DND-41 (cell line): Measurements from ENCODE around the gene TRERF1.

Experiments used
- ATAC-seq: fragments of 200-7000 bp; cut with Tn5 transposase; 3 replicates; pipeline ENCODE4 v1.9.1; 2021; ENCODE audit warnings: low read depth; ENCODE audit not compliant: insufficient read depth
- DNase-seq: peaks from one replicate; pipeline ENCODE4 v3.0.0-alpha.2; 2020
- H2AFZ ChIP-seq: 2 replicates; pipeline ENCODE4 v1.6.0; 2012; ENCODE audit warnings: low read depth, low read length
- H3K27ac ChIP-seq: 2 replicates; pipeline ENCODE4 v1.5.1; 2012; ENCODE audit warnings: low read length, inconsistent platforms
- H3K27me3 ChIP-seq: fragments of 200-600 bp; sonication (generic); 2 replicates; pipeline ENCODE4 v1.6.0; 2012; ENCODE audit warnings: low read length, mild to moderate bottlenecking, inconsistent platforms; ENCODE audit not compliant: insufficient read depth, poor library complexity
- H3K36me3 ChIP-seq: 2 replicates; pipeline ENCODE4 v1.5.1; 2012; ENCODE audit warnings: low read length, inconsistent platforms; ENCODE audit not compliant: insufficient read depth
- H3K4me1 ChIP-seq: 2 replicates; pipeline ENCODE4 v1.5.1; 2012; ENCODE audit warnings: mild to moderate bottlenecking, low read length; ENCODE audit not compliant: insufficient read depth
- H3K4me2 ChIP-seq: 2 replicates; pipeline ENCODE4 v1.6.0; 2012; ENCODE audit warnings: mild to moderate bottlenecking, moderate library complexity, low read length, inconsistent platforms; ENCODE audit not compliant: insufficient read depth
- H3K4me3 ChIP-seq, 2 experiments: fragments of 200-600 bp in 1 of 2; shearing (Covaris generic) in 1 of 2; 2 replicates each; pipeline ENCODE4 v1.5.1; 2012 to 2016; ENCODE audit warnings: inconsistent platforms in 2 of 2, low read length in 2 of 2, mild to moderate bottlenecking in 2 of 2, low read depth in 1 of 2, moderate library complexity in 1 of 2
- H3K79me2 ChIP-seq: 2 replicates; pipeline ENCODE4 v1.6.0; 2012; ENCODE audit warnings: low read length, inconsistent platforms; ENCODE audit not compliant: insufficient read depth
- H3K9ac ChIP-seq: 2 replicates; pipeline ENCODE4 v1.6.0; 2012; ENCODE audit warnings: low read depth, mild to moderate bottlenecking, inconsistent platforms, low read length, moderate library complexity
- H3K9me3 ChIP-seq: 2 replicates; pipeline ENCODE4 v1.5.1; 2012; ENCODE audit warnings: low read length, moderate library complexity, mild to moderate bottlenecking, inconsistent platforms; ENCODE audit not compliant: insufficient read depth, severe bottlenecking
- H4K20me1 ChIP-seq: 2 replicates; pipeline ENCODE4 v1.6.0; 2012; ENCODE audit warnings: low read length; ENCODE audit not compliant: insufficient read depth
- CTCF ChIP-seq: IDR thresholded peaks from 2 replicates; pipeline ENCODE4 v1.5.1; 2012; ENCODE audit warnings: borderline replicate concordance, low read length, moderate library complexity, mild to moderate bottlenecking; ENCODE audit not compliant: poor library complexity, severe bottlenecking; ENCODE audit errors: extremely low read depth
- EZH2 ChIP-seq: IDR thresholded peaks from 3 replicates; pipeline ENCODE4 v1.6.1; 2012; ENCODE audit warnings: borderline replicate concordance, low read depth, mild to moderate bottlenecking, moderate library complexity, low read length, inconsistent platforms; ENCODE audit not compliant: severe bottlenecking

TRERF1 gene

GRCh38 chr6:42400061-42400760 lies 51.5 kb downstream of the TRERF1 start:
- Histone ChIP-seq H3K27me3 (no peaks in the 10 kb centered on the region), H3K27ac (no peak overlapping the region), H4K20me1 (peaks cover 53% of the 10 kb centered on the region), H3K4me2 (no peak overlapping the region), H3K36me3 (no peaks in the 10 kb centered on the region), H3K9ac (no peak overlapping the region), H3K4me1 (no peaks in the 10 kb centered on the region), H3K9me3 (no peaks in the 10 kb centered on the region), H3K4me3 (no peak overlapping the region), H2AFZ (no peak overlapping the region), H3K79me2 (0 out of 2 replicates have a peak, but pooled peaks cover 2% of the 10 kb centered on the region)
- DNase-seq (no peak), ATAC-seq (no peak)
- TF ChIP-seq CTCF: no peak
- no peak for TF ChIP-seq EZH2

GRCh38 chr6:42396720-42397119 lies 55.0 kb downstream of the TRERF1 start:
- 0 out of 2 replicates have a peak, but pooled peaks cover 2% of the 10 kb centered on the region for H3K79me2 ChIP-seq
- ATAC-seq: no peak

GRCh38 chr6:42394881-42395620 lies 56.7 kb downstream of the TRERF1 start:
- no peak overlapping the region for H3K4me2 ChIP-seq
- no peaks in the 10 kb centered on the region for H3K36me3 ChIP-seq
- no peak overlapping the region for H2AFZ ChIP-seq
- H3K9me3 ChIP-seq: no peaks in the 10 kb centered on the region
- no peaks in the 10 kb centered on the region for H3K27me3 ChIP-seq
- H3K4me1 ChIP-seq: peaks cover 7% of the 10 kb centered on the region
- no peak for TF ChIP-seq EZH2
- TF ChIP-seq CTCF: no peak
- peaks cover 60% of the 10 kb centered on the region for H4K20me1 ChIP-seq
- no peak overlapping the region for H3K27ac ChIP-seq
- no peak for ATAC-seq
- 0 out of 2 replicates have a peak, but pooled peaks cover 2% of the 10 kb centered on the region for H3K79me2 ChIP-seq
- H3K9ac ChIP-seq: no peak overlapping the region
- no peak overlapping the region for H3K4me3 ChIP-seq
- DNase-seq: no peak

More at GRCh38 chr6:42396720-42397119, 55.0 kb downstream of the TRERF1 start:
- TF ChIP-seq EZH2 (no peak), CTCF (peak; percentile 23)
- Histone ChIP-seq H3K27me3 (no peaks in the 10 kb centered on the region), H3K36me3 (no peaks in the 10 kb centered on the region), H3K9me3 (no peaks in the 10 kb centered on the region), H3K4me3 (no peak overlapping the region), H2AFZ (no peak overlapping the region), H3K4me1 (no peaks in the 10 kb centered on the region), H3K9ac (no peak overlapping the region), H3K27ac (no peak overlapping the region), H3K4me2 (no peak overlapping the region), H4K20me1 (peaks cover 61% of the 10 kb centered on the region)
- DNase-seq: no peak
